Panc1 (cell line): ENCODE results near the gene LATS2. TPM values are rescaled to one million over a fixed set of nuclear protein-coding genes. Genes with fewer than 3 reads are reported as not detected.

Source experiments
- total RNA-seq: library from RNA; stranded (reverse); gene quantifications from one replicate; pipeline ENCODE4 v1.2.1, GENCODE V29; 2021; ENCODE audit not compliant: unreplicated experiment

LATS2 gene
- total RNA-seq, 1 experiment from 2014 or later: 24.5 TPM

Other genes starting within 250 kb of the LATS2 start
- 16.2 TPM for gene XPO4, start 158.8 kb downstream of the LATS2 start, total RNA-seq
- gene SAP18, start 78.5 kb upstream of the LATS2 start, total RNA-seq: 186 TPM
- 15.1 TPM for gene SKA3, start 115.0 kb upstream of the LATS2 start, total RNA-seq
- 14.0 TPM for gene MRPL57, start 115.1 kb upstream of the LATS2 start, total RNA-seq